Non-pigmented ciliary epithelial cell (primary cell): ENCODE results near the gene C1orf52.

ENCODE experiments used
- DNase-seq: peaks from one replicate; pipeline ENCODE4 v3.0.0-alpha.2; 2010; ENCODE audit warnings: low read depth

C1orf52 gene

GRCh38 chr1:85259118-85259911 lies at the start of gene C1orf52:
Gene C1orf52, minus strand, starts transcription at chr1:85259662. Its CDS starts 29 bp downstream, at chr1:85259633.
- DNase-seq = peak; percentile 59

- DNase-seq = no peak
Observed at GRCh38 chr1:85308833-85309350, 49.4 kb upstream of the C1orf52 start.

GRCh38 chr1:85307987-85308832 lies 48.7 kb upstream of the C1orf52 start:
- peak; percentile 57 for DNase-seq

- no peak for DNase-seq
Observed at GRCh38 chr1:85306236-85306635, 46.8 kb upstream of the C1orf52 start.

GRCh38 chr1:85303440-85304162 lies 44.1 kb upstream of the C1orf52 start:
- no peak for DNase-seq

- DNase-seq = no peak
Observed at GRCh38 chr1:85300140-85300539, 40.7 kb upstream of the C1orf52 start.

- DNase-seq = peak; percentile 98
Observed at GRCh38 chr1:85297855-85298629, 38.6 kb upstream of the C1orf52 start.

GRCh38 chr1:85297538-85297854 lies 38.0 kb upstream of the C1orf52 start:
- DNase-seq = no peak

GRCh38 chr1:85296980-85297379 lies 37.5 kb upstream of the C1orf52 start:
- DNase-seq = no peak

- no peak for DNase-seq
Observed at GRCh38 chr1:85295654-85296053, 36.2 kb upstream of the C1orf52 start.

GRCh38 chr1:85295006-85295431 lies 35.6 kb upstream of the C1orf52 start:
- DNase-seq = no peak

GRCh38 chr1:85290826-85291225 lies 31.4 kb upstream of the C1orf52 start:
- no peak for DNase-seq

GRCh38 chr1:85289848-85290335 lies 30.4 kb upstream of the C1orf52 start:
- no peak for DNase-seq

GRCh38 chr1:85289207-85289847 lies 29.9 kb upstream of the C1orf52 start:
- peak; percentile 92 for DNase-seq

GRCh38 chr1:85284202-85284601 lies 24.7 kb upstream of the C1orf52 start:
- DNase-seq = no peak

GRCh38 chr1:85283475-85284199 lies 24.2 kb upstream of the C1orf52 start:
- no peak for DNase-seq

GRCh38 chr1:85282424-85282823 lies 23.0 kb upstream of the C1orf52 start:
- no peak for DNase-seq

- no peak for DNase-seq
Observed at GRCh38 chr1:85280636-85281035, 21.2 kb upstream of the C1orf52 start.

GRCh38 chr1:85279458-85280080 lies 20.1 kb upstream of the C1orf52 start:
- no peak for DNase-seq

GRCh38 chr1:85278853-85279314 lies 19.4 kb upstream of the C1orf52 start:
- DNase-seq = peak; percentile 91
